ENCODE data around the gene MEIKIN. TPM values are rescaled to one million over a fixed set of nuclear protein-coding genes. Genes with fewer than 3 reads are reported as not detected.

The MEIKIN gene
- total and polyA plus RNA-seq, 2 of the 8 experiments (the other 6 are each of a cell fraction or from before 2014, with no cell fraction given) = not detected

GRCh38 chr5:131787736-131788135 is 157.7 kb downstream of the MEIKIN start:
- H3K18ac ChIP-seq (ENCODE audit: extremely low read depth, low read length) = no peak overlapping the region
- no peak overlapping the region for H2BK15ac ChIP-seq (ENCODE audit: low read length)
- H4K20me1 ChIP-seq (replicated peaks in 1 of 2; ENCODE audit: control insufficient read depth in 1 of 2, insufficient read depth in 2 of 2, low read length in 2 of 2) = peaks cover 8 to 11% of the 10 kb centered on the region in 2 experiments
- H3K27ac ChIP-seq (ENCODE audit: low read depth, low read length) = no peak overlapping the region
- H3K9me3 ChIP-seq (ENCODE audit: insufficient read depth in 2 of 2, low read depth in 1 of 2, low read length in 1 of 2) = no peaks in the 10 kb centered on the region
- no peak overlapping the region for H2AFZ ChIP-seq (ENCODE audit: low read length)
- H4K91ac ChIP-seq (replicated peaks; ENCODE audit: insufficient read length, low read length) = no peak overlapping the region
- H3K36me3 ChIP-seq (ENCODE audit: control insufficient read depth in 2 of 4, insufficient read depth in 4 of 4, low read length in 3 of 4) = no peaks in the 10 kb centered on the region
- H3K4me1 ChIP-seq (replicated peaks in 1 of 4; ENCODE audit: control insufficient read depth in 3 of 4, insufficient read depth in 4 of 4, low read length in 3 of 4) = 0 out of 7 replicates have a peak, but pooled peaks cover 0 to 2% (median 0%) of the 10 kb centered on the region in 4 experiments
- H2BK12ac ChIP-seq (ENCODE audit: low read depth, low read length) = no peak overlapping the region
- no peak overlapping the region for H4K8ac ChIP-seq (ENCODE audit: extremely low read depth, insufficient read depth, low read length)
- no peak overlapping the region for H3K14ac ChIP-seq (ENCODE audit: insufficient read length)
- H3K79me1 ChIP-seq (ENCODE audit: low read depth, low read length) = peaks cover 3% of the 10 kb centered on the region; the same call in 1 of the 2 replicates
- H2AK5ac ChIP-seq (ENCODE audit: low read depth, low read length) = no peak overlapping the region
- DNase-seq (ENCODE audit: low read depth in 1 of 2, low spot score in 2 of 2) = no peak
- H3K9ac ChIP-seq (replicated peaks in 1 of 4; ENCODE audit: extremely low read depth in 1 of 4, low read depth in 3 of 4, low read length in 3 of 4) = no peak overlapping the region
- ChIA-PET CTCF (ENCODE audit: partially characterized antibody) (interaction anchor here (0.7 to 0.9 kb wide), 2 partner anchors 220 to 381 kb away, joined by 3 read pairs; no protein-coding TSS in a partner anchor), POLR2A (ENCODE audit: partially characterized antibody) (interaction anchor here (0.6 to 2.1 kb wide), 2 partner anchors 9 to 15 kb away, joined by 3 to 14 read pairs; partner anchors contain the start of gene FNIP1)
- no peak for FAIRE-seq
- no peak overlapping the region for H3K56ac ChIP-seq (replicated peaks; ENCODE audit: insufficient read length, low read depth, low read length)
- no peak overlapping the region for H3K4ac ChIP-seq (replicated peaks; ENCODE audit: insufficient read length, low read depth, low read length)
- H4K5ac ChIP-seq (ENCODE audit: insufficient read length, low read depth, low read length) = no peak overlapping the region
- H3K27me3 ChIP-seq (replicated peaks in 1 of 4; ENCODE audit: control insufficient read depth in 3 of 4, extremely low read depth in 1 of 4, insufficient read depth in 3 of 4, low read length in 3 of 4) = no peaks in the 10 kb centered on the region
- H3K4me3 ChIP-seq (ENCODE audit: extremely low read depth in 1 of 4, insufficient read depth in 2 of 4, low read depth in 3 of 4, low read length in 4 of 4) = no peak overlapping the region
- H3K79me2 ChIP-seq (ENCODE audit: control insufficient read depth in 1 of 2, insufficient read depth in 2 of 2, low read length in 2 of 2) = peaks cover 6 to 86% of the 10 kb centered on the region in 2 experiments; a peak in 3 of 4 replicates
- no peak overlapping the region for H3K23ac ChIP-seq (ENCODE audit: insufficient read length)
- no peaks in the 10 kb centered on the region; the same call in 1 of the 2 replicates for H3K23me2 ChIP-seq (ENCODE audit: low read depth, low read length)
- no peak overlapping the region for H2BK20ac ChIP-seq (ENCODE audit: low read length)
- no peak overlapping the region for H3K4me2 ChIP-seq (ENCODE audit: insufficient read depth in 1 of 2, low read depth in 2 of 2, low read length in 2 of 2)
- 95% methylated on average over 4 of the region's 4 CpGs; no CpG with 5 or more reads in 1 of the 2 experiments for WGBS, 2 experiments (ENCODE audit: extremely low coverage in 1 of 2, insufficient coverage in 1 of 2, insufficient read length in 1 of 2, insufficient replicate concordance in 2 of 2, low coverage in 1 of 2, low lambda C conversion rate in 2 of 2, missing lambda C conversion rate in 1 of 2)
- H2BK5ac ChIP-seq (ENCODE audit: low read depth, low read length) = no peak overlapping the region
- no peak overlapping the region for H2BK120ac ChIP-seq (replicated peaks; ENCODE audit: low read depth, low read length)
- no peak for TF ChIP-seq MAFK (IDR thresholded peaks at IDR 0.05; ENCODE audit: low read depth, low read length)
- TF ChIP-seq HDAC2 (IDR thresholded peaks at IDR 0.05; ENCODE audit: borderline replicate concordance in 1 of 2, low read depth in 2 of 2, low read length in 2 of 2) = no peak
- TF ChIP-seq TBP (IDR thresholded peaks at IDR 0.05; ENCODE audit: low read depth, low read length) = no peak
- no peak for TF ChIP-seq CTCF (IDR thresholded peaks at IDR 0.05; ENCODE audit: control extremely low read depth in 1 of 3, insufficient read depth in 1 of 3, low read depth in 1 of 3, low read length in 3 of 3)
- no peak for TF ChIP-seq CBX8 (IDR thresholded peaks at IDR 0.05; ENCODE audit: borderline replicate concordance, low read depth, low read length)
- no peak for TF ChIP-seq SAP30 (IDR thresholded peaks at IDR 0.05; ENCODE audit: insufficient read depth, insufficient replicate concordance, low read length)
- TF ChIP-seq POU5F1 (IDR thresholded peaks at IDR 0.05; ENCODE audit: low read depth, low read length) = no peak
- TF ChIP-seq ASH2L (IDR thresholded peaks at IDR 0.05; ENCODE audit: low read length) = no peak
- TF ChIP-seq SIN3A (conservative IDR thresholded peaks at IDR 0.05 in 1 of 2, IDR thresholded peaks at IDR 0.05 in 1 of 2; ENCODE audit: low read depth in 1 of 2, low read length in 2 of 2) = no peak
- TF ChIP-seq TCF12 (IDR thresholded peaks at IDR 0.05; ENCODE audit: low read depth, low read length) = no peak
- TF ChIP-seq SP2 (IDR thresholded peaks at IDR 0.05; ENCODE audit: low read length) = no peak
